GM12878 (cell line): ENCODE results near the gene THAP6. TPM values are rescaled to one million over a fixed set of nuclear protein-coding genes. Genes with fewer than 3 reads are reported as not detected.

ENCODE experiments used
- ATAC-seq: fragments of 200-7000 bp; cut with Tn5 transposase; 3 replicates; pipeline ENCODE4 v1.9.1; 2020; ENCODE audit warnings: mild to moderate bottlenecking, moderate library complexity
- BruUV-seq: library from RNA; stranded (reverse); fragments of 400-500 nt; replicated peaks from 2 replicates; lab custom pipeline; 2021; lab: Mats Ljungman, UMichigan
- CTCF ChIA-PET: fragments of 300-600 bp; sonication (Branson Sonifier 250); formaldehyde crosslinking; extraction: SDS; loops from one replicate; lab custom pipeline; 2021; ENCODE audit warnings: inconsistent platforms; lab: Yijun Ruan, JAX
- POLR2A ChIA-PET: fragments of 350-600 bp; formaldehyde crosslinking; extraction: SDS; loops from one replicate; lab custom pipeline; 2021; ENCODE audit warnings: inconsistent platforms; lab: Charles Lee
- RAD21 ChIA-PET: fragments of 300-600 bp; sonication (Branson Sonifier 250); formaldehyde crosslinking; loops from one replicate; lab custom pipeline; 2023; ENCODE audit warnings: antibody characterized with exemption; ENCODE audit not compliant: unreplicated experiment; lab: Charles Lee
- SMC1A ChIA-PET: fragments of 300-600 bp; sonication (Branson Sonifier 250); formaldehyde crosslinking; loops from one replicate; lab custom pipeline; 2023; ENCODE audit not compliant: unreplicated experiment, uncharacterized antibody; lab: Charles Lee
- DNase-seq: peaks from one replicate; pipeline ENCODE4 v3.0.0-alpha.2; 2011; ENCODE audit warnings: low read depth, low spot score
- FAIRE-seq: peaks from 3 replicates; lab custom pipeline; 2011; peaks lifted over from hg19 to GRCh38; lab: Jason Lieb, UNC
- H2AFZ ChIP-seq: 2 replicates; pipeline ENCODE4 v1.6.0; 2011; ENCODE audit warnings: low read depth, low read length, control low read depth; ENCODE audit not compliant: control insufficient read depth
- H3K27ac ChIP-seq: 2 replicates; pipeline ENCODE4 v1.5.1; 2011; ENCODE audit warnings: control low read depth; ENCODE audit not compliant: control insufficient read depth, insufficient read depth
- H3K27me3 ChIP-seq, 2 experiments: replicated peaks in 1 of 2; 2 replicates each; pipeline versions ENCODE4 v1.6.0 to v1.6.1; 2011; ENCODE audit warnings: low read length in 1 of 2; ENCODE audit not compliant: control insufficient read depth in 2 of 2, insufficient read depth in 2 of 2
- H3K36me3 ChIP-seq, 2 experiments: 2 replicates each; pipeline ENCODE4 v1.5.1; 2011; ENCODE audit warnings: low read length in 1 of 2; ENCODE audit not compliant: control insufficient read depth in 2 of 2, insufficient read depth in 2 of 2
- H3K4me1 ChIP-seq: 2 replicates; pipeline ENCODE4 v1.6.1; 2011; ENCODE audit warnings: mild to moderate bottlenecking, low read length, moderate library complexity, mixed read lengths; ENCODE audit not compliant: control insufficient read depth, insufficient read depth
- H3K4me2 ChIP-seq: 2 replicates; pipeline ENCODE4 v1.6.0; 2011; ENCODE audit warnings: control low read depth; ENCODE audit not compliant: control insufficient read depth, insufficient read depth
- H3K4me3 ChIP-seq: fragments of 200-600 bp; sonication (generic); 2 replicates; pipeline ENCODE4 v1.5.1; 2016
- H3K79me2 ChIP-seq: 2 replicates; pipeline ENCODE4 v1.6.0; 2011; ENCODE audit warnings: low read length; ENCODE audit not compliant: control insufficient read depth, insufficient read depth
- H3K9ac ChIP-seq: 2 replicates; pipeline ENCODE4 v1.8.0; 2011; ENCODE audit warnings: low read length, control low read depth, mixed read lengths; ENCODE audit not compliant: control insufficient read depth, insufficient read depth
- H3K9me3 ChIP-seq: replicated peaks from 3 replicates; pipeline ENCODE4 v1.5.1; 2011; ENCODE audit warnings: mild to moderate bottlenecking, low read length; ENCODE audit not compliant: control insufficient read depth, insufficient read depth
- H4K20me1 ChIP-seq: 2 replicates; pipeline ENCODE4 v1.6.0; 2011; ENCODE audit not compliant: control insufficient read depth, insufficient read depth
- CREM ChIP-seq: IDR thresholded peaks from 2 replicates; pipeline ENCODE4 v1.6.1; 2014; ENCODE audit warnings: antibody characterized with exemption, low read depth
- KDM1A ChIP-seq: fragments of 200-600 bp; sonication (generic); IDR thresholded peaks from 2 replicates; pipeline ENCODE4 v1.6.1; 2016; ENCODE audit warnings: borderline replicate concordance
- POLR2AphosphoS2 ChIP-seq: IDR thresholded peaks from 2 replicates; pipeline ENCODE4 v1.6.1; 2011; ENCODE audit warnings: low read depth, mild to moderate bottlenecking, low read length, improper control_type of control experiment, moderate library complexity
- STAT3 ChIP-seq: IDR thresholded peaks from 2 replicates; pipeline ENCODE4 v1.6.1; 2011; ENCODE audit warnings: low read depth, low read length, improper control_type of control experiment
- TARDBP ChIP-seq: IDR thresholded peaks from 2 replicates; pipeline ENCODE4 v1.6.1; 2016; ENCODE audit warnings: borderline replicate concordance
- TBL1XR1 ChIP-seq: IDR thresholded peaks from 2 replicates; pipeline ENCODE4 v1.6.1; 2012; ENCODE audit warnings: low read depth, low read length, improper control_type of control experiment
- ZNF217 ChIP-seq: fragments of 450-650 bp; IDR thresholded peaks from 2 replicates; pipeline ENCODE4 v1.6.1; 2017; ENCODE audit warnings: antibody characterized with exemption, mild to moderate bottlenecking
- whole genome bisulfite sequencing: methylation state at CpG from one replicate; pipeline ENCODE4 v1.1.6; 2016; ENCODE audit warnings: low lambda C conversion rate; ENCODE audit not compliant: insufficient replicate concordance, insufficient coverage; ENCODE audit errors: missing lambda C conversion rate; 5-methylcytosine and 5-hydroxymethylcytosine counted together
- in situ Hi-C: fragments of 300-500 bp; cut with MboI; formaldehyde crosslinking; loops from 9 replicates; pipeline ENCODE4 v1.14.3; 2018; ENCODE audit warnings: mixed read lengths
- intact Hi-C: fragments of 100-400 bp; cut with micrococcal nuclease; formaldehyde crosslinking; loops from one replicate; pipeline ENCODE4 v1.14.2; 2022; ENCODE audit not compliant: unreplicated experiment
- polyA plus RNA-seq, 11 experiments: library from polyadenylated mRNA; depleted of rRNA in 4 of 11; unstranded in 6 of 11; stranded (reverse) in 5 of 11; fragments of >200 nt; fragmentation: Nextera tagmentation in 4 of 11; fragmentation: Illumina TruSeq in 1 of 11; extraction: Ambion mirVana in 4 of 11; extraction: Trizol in 1 of 11; gene quantifications; 1 replicate in 1 of 11; 2 replicates in 10 of 11; pipeline versions ENCODE4 v1.2.1 to v1.2.3, GENCODE V29; 2011 to 2016; ENCODE audit warnings: inconsistent platforms in 2 of 11, missing spikeins in 2 of 11, low read depth in 1 of 11
- total RNA-seq, 4 experiments: library from RNA; depleted of rRNA in 3 of 4; stranded (reverse); fragments of >200 nt in 3 of 4; fragmentation: Illumina TruSeq in 1 of 4; extraction: Trizol in 1 of 4; gene quantifications; 2 replicates each; pipeline versions ENCODE4 v1.2.1 to v1.2.3, GENCODE V29; 2013 to 2021
- TF ChIP-seq, protein P1 (sequence below): IDR thresholded peaks from 2 replicates; pipeline ENCODE4 v1.6.1; 2012; ENCODE audit warnings: low read depth, low read length, improper control_type of control experiment
- TF ChIP-seq, protein P2 (sequence below): IDR thresholded peaks from 2 replicates; pipeline ENCODE4 v1.6.1; 2011; ENCODE audit warnings: mild to moderate bottlenecking, low read depth, low read length, moderate library complexity; ENCODE audit not compliant: insufficient replicate concordance
- TF ChIP-seq, protein P3 (sequence below): fragments of 450-650 bp; IDR thresholded peaks from 2 replicates; pipeline ENCODE4 v1.6.1; 2018; ENCODE audit warnings: borderline replicate concordance, mild to moderate bottlenecking; ENCODE audit not compliant: partially characterized antibody
- TF ChIP-seq, protein P4 (sequence below): fragments of 450-650 bp; IDR thresholded peaks from 2 replicates; pipeline ENCODE4 v1.6.1; 2017; ENCODE audit warnings: mild to moderate bottlenecking

Gene THAP6
- total and polyA plus RNA-seq, 10 of the 15 experiments (the other 5 are each of a cell fraction or from before 2014, with no cell fraction given) = 8.9 to 21.9 (median 12.8) TPM

DNA sequence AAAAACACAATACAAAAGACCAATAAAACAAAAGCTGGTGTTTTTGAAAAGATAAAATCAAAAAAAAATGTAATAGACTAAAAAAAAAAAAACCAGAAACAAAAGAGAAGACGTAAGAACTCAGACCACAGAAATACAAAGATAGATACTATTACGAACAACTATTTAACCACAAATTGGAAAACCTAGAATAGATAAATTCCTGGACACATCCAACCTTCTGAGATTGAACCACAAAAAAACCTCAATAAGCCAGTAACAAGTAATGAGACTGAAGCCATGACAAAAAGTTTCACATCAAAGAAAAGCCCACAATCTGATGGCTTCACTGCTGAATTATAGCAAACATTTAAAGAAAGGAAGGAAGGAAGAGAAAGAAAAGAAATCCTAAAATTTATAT is 16.2 kb upstream of the THAP6 start (continued):
- TF ChIP-seq, protein P1, sequence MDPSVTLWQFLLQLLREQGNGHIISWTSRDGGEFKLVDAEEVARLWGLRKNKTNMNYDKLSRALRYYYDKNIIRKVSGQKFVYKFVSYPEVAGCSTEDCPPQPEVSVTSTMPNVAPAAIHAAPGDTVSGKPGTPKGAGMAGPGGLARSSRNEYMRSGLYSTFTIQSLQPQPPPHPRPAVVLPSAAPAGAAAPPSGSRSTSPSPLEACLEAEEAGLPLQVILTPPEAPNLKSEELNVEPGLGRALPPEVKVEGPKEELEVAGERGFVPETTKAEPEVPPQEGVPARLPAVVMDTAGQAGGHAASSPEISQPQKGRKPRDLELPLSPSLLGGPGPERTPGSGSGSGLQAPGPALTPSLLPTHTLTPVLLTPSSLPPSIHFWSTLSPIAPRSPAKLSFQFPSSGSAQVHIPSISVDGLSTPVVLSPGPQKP = no peak
- TF ChIP-seq, all 136 proteins: peak for 0

DNA sequence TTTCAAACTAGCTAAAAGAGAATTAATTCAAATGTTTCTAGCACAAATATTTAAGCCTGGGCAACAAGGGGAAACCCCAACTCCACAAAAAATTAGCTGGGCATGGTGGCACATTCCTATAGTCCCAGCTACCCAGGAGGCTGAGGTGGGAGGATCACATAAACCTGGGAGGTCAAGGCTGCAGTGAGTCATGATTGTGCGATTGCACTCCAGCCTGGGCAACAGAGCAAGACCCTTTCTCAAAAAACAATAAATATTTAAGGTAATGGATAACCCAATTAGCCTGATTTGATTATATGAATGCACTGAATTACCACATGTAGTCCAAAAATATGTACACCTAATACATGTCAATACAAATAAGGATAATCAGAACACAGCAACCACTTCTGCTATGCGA is 14.4 kb upstream of the THAP6 start:
- Histone ChIP-seq H2AFZ (no peak overlapping the region), H3K4me2 (no peak overlapping the region), H3K36me3 (peaks cover 0 to 27% of the 10 kb centered on the region in 2 experiments), H3K9me3 (peaks cover 11% of the 10 kb centered on the region; the same call in 2 of the 3 replicates), H3K4me1 (no peaks in the 10 kb centered on the region), H3K4me3 (no peak overlapping the region), H3K9ac (no peak overlapping the region), H3K79me2 (peaks cover 3% of the 10 kb centered on the region), H3K27me3 (no peaks in the 10 kb centered on the region), H3K27ac (no peak overlapping the region), H4K20me1 (no peaks in the 10 kb centered on the region)
- CTCF ChIA-PET = interaction anchor here (0.9 to 2.5 kb wide), 2 partner anchors 9 to 15 kb away, joined by 4 to 9 read pairs; no protein-coding TSS in a partner anchor
- SMC1A ChIA-PET = interaction anchor here (0.9 to 3.3 kb wide), 3 partner anchors 9 to 241 kb away, joined by 3 to 10 read pairs (median 3); no protein-coding TSS in a partner anchor
- ATAC-seq (no peak), FAIRE-seq (no peak), DNase-seq (no peak)
- TF ChIP-seq TARDBP = no peak
- TF ChIP-seq, protein P2, sequence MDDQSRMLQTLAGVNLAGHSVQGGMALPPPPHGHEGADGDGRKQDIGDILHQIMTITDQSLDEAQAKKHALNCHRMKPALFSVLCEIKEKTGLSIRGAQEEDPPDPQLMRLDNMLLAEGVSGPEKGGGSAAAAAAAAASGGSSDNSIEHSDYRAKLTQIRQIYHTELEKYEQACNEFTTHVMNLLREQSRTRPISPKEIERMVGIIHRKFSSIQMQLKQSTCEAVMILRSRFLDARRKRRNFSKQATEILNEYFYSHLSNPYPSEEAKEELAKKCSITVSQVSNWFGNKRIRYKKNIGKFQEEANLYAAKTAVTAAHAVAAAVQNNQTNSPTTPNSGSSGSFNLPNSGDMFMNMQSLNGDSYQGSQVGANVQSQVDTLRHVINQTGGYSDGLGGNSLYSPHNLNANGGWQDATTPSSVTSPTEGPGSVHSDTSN = no peak
- TF ChIP-seq, protein P3, sequence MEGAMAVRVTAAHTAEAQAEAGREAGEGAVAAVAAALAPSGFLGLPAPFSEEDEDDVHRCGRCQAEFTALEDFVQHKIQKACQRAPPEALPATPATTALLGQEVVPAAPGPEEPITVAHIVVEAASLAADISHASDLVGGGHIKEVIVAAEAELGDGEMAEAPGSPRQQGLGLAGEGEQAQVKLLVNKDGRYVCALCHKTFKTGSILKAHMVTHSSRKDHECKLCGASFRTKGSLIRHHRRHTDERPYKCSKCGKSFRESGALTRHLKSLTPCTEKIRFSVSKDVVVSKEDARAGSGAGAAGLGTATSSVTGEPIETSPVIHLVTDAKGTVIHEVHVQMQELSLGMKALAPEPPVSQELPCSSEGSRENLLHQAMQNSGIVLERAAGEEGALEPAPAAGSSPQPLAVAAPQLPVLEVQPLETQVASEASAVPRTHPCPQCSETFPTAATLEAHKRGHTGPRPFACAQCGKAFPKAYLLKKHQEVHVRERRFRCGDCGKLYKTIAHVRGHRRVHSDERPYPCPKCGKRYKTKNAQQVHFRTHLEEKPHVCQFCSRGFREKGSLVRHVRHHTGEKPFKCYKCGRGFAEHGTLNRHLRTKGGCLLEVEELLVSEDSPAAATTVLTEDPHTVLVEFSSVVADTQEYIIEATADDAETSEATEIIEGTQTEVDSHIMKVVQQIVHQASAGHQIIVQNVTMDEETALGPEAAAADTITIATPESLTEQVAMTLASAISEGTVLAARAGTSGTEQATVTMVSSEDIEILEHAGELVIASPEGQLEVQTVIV = no peak
- no peak for TF ChIP-seq TBL1XR1
- no peak for TF ChIP-seq POLR2AphosphoS2
- TF ChIP-seq, protein P4, sequence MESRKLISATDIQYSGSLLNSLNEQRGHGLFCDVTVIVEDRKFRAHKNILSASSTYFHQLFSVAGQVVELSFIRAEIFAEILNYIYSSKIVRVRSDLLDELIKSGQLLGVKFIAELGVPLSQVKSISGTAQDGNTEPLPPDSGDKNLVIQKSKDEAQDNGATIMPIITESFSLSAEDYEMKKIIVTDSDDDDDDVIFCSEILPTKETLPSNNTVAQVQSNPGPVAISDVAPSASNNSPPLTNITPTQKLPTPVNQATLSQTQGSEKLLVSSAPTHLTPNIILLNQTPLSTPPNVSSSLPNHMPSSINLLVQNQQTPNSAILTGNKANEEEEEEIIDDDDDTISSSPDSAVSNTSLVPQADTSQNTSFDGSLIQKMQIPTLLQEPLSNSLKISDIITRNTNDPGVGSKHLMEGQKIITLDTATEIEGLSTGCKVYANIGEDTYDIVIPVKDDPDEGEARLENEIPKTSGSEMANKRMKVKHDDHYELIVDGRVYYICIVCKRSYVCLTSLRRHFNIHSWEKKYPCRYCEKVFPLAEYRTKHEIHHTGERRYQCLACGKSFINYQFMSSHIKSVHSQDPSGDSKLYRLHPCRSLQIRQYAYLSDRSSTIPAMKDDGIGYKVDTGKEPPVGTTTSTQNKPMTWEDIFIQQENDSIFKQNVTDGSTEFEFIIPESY = no peak
- no peak for TF ChIP-seq KDM1A
- no peak for TF ChIP-seq STAT3
- TF ChIP-seq ZNF217 = no peak
- TF ChIP-seq CREM = no peak
- no TSS peak for BruUV-seq
- RAD21 ChIA-PET = no interaction called here
- in situ Hi-C loops (no loop called here), intact Hi-C loops (no loop called here)
- 98% methylated on average over 2 of the region's 2 CpGs for WGBS
- POLR2A ChIA-PET = interaction anchor here (0.6 kb wide), 1 partner anchor 13 kb away, joined by 3 read pairs; no protein-coding TSS in a partner anchor
